ENCODE data around the gene PEX11B.

Gene PEX11B, protein sequence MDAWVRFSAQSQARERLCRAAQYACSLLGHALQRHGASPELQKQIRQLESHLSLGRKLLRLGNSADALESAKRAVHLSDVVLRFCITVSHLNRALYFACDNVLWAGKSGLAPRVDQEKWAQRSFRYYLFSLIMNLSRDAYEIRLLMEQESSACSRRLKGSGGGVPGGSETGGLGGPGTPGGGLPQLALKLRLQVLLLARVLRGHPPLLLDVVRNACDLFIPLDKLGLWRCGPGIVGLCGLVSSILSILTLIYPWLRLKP

GRCh38 chr1:145918144-145918991 lies at the start of gene PEX11B:
TSS of gene PEX11B (minus strand) at chr1:145918717. CDS start at chr1:145918688, 29 bp downstream.
- peak; percentile 85 to 89 for DNase-seq (ENCODE audit: low read depth in 1 of 2, low spot score in 1 of 2)

- no peak for DNase-seq (ENCODE audit: low read depth in 1 of 2, low spot score in 1 of 2)
Measured at GRCh38 chr1:145967288-145967687, 48.8 kb upstream of the PEX11B start.

DNA sequence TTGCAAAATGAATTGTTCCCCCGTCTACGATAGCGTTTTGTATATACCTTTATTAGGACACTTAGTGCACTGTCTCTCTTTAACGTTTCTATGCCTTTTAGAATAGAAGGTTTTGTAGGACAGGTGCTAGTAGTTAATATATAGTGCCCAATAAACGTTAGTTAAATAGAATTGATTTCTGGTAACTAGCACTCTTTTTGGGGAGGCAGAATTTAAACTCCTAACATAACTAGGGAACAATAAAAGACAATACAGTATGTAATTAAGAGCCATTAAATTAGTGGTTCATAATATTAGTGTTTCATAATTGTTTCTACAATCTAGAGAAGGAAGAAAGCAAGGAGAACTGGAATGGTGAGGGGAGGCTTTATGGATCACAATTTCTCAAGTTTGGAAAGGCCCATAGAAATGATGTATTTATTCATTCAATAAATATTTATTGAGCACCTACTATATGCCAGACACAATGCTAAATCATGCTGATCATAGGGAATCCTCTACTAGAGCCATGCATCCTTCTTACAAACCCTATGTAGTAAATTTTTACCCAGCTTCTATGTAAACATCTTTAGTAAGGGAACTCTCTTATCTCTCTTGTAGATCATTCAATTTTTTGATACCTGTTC lies 46.7 kb upstream of the PEX11B start:
- DNase-seq (ENCODE audit: low read depth in 1 of 2, low spot score in 1 of 2) = no peak

GRCh38 chr1:145964328-145965118 lies 46.0 kb upstream of the PEX11B start, which contains the start of the genes ANKRD34A and POLR3GL:
TSS of gene ANKRD34A (minus strand) at chr1:145964575. CDS start at chr1:145961759, 2,816 bp downstream.
TSS of gene POLR3GL (plus strand) at chr1:145964690. CDS start at chr1:145974866, 10,176 bp downstream.
- DNase-seq (ENCODE audit: low read depth in 1 of 2, low spot score in 1 of 2) = peak; percentile 79 to 81

DNA sequence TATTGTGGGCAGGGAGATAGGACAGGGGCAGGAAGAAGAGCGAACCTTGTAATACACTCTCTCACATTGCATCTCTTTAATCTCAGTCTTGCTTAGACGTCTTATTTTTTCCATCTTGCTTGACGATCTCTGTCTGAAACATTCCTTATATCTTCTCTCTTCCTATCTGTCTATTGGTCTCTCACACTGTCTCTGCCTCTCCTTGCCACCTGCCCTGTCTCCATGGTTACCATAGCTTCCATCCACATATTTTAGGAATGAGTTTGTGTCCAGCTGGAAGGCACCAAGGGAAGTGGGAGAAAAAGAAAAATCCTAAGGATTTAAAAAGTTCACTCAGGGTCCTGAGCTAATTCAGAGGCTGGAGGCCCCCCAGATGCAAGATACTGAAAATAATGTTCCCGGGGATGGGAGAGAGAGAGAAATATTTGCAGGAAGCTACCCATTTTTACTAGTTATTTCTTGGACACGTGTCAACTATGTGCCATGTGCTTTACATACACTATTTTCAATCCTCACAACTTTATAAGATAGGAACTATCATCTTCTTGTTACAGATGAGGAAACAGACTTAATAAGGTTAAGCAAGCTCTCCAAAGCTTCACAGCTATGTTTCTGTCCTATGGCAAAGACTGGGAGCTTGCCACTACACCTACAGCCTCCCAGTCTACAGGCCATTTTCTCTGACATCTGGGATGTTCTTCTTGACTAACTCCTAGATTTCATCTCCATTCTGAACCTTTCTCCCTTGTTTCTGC lies 44.9 kb upstream of the PEX11B start:
- DNase-seq (ENCODE audit: low read depth in 1 of 2, low spot score in 1 of 2) = no peak

DNA sequence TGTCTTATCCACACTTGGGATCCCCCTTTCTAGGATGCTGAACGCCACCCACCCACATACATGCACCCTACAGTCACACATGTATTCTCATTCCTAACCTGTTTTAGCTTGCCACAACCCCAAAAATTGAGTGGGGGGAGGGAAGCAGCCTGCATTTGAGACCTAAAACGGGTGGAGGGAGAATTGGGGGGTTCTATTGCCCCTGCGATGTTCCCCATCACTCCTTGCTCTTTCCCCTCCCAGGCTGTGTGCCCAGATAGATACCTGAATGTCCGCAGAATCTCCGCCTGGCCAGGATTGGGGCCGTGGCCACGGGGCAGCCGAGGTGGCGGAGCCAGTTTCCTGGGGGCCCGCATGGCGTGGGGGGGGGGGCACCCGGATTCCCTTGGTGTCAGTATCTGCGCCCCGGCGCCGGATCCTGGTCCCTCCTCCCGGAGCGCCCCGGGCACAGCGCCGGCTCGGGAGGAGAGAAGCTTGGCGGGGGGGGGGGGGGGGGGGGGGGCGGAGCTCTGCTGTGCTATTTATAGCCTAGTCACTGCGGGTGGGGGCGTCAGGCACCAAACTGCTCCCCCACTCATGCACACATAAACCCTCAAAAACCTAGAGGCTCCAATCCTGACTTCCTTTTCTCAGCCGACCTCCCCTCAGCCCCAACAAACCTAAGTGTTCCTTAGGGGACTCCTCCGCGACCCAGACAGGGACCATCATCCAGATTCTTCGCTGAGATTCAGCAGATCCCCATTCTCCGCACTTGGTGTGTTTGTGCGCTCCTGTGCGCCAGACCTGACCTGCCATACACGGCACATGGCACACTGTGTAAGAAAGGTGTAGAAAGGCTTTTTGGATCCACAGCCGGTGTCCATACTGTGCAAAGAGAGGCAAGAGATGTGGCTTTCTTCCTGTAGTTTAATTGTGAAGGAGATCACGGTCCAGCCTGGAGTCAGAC lies 43.9 kb upstream of the PEX11B start:
- no peak for DNase-seq (ENCODE audit: low read depth in 1 of 2, low spot score in 1 of 2)

GRCh38 chr1:145961425-145962156 lies 43.1 kb upstream of the PEX11B start:
- DNase-seq (ENCODE audit: low read depth in 1 of 2, low spot score in 1 of 2) = no peak

GRCh38 chr1:145961109-145961424 lies 42.5 kb upstream of the PEX11B start:
- DNase-seq (ENCODE audit: low read depth in 1 of 2, low spot score in 1 of 2) = no peak

GRCh38 chr1:145960468-145961108 lies 42.1 kb upstream of the PEX11B start:
- DNase-seq (ENCODE audit: low read depth in 1 of 2, low spot score in 1 of 2) = peak in 1 of 2 donors; percentile 36

DNA sequence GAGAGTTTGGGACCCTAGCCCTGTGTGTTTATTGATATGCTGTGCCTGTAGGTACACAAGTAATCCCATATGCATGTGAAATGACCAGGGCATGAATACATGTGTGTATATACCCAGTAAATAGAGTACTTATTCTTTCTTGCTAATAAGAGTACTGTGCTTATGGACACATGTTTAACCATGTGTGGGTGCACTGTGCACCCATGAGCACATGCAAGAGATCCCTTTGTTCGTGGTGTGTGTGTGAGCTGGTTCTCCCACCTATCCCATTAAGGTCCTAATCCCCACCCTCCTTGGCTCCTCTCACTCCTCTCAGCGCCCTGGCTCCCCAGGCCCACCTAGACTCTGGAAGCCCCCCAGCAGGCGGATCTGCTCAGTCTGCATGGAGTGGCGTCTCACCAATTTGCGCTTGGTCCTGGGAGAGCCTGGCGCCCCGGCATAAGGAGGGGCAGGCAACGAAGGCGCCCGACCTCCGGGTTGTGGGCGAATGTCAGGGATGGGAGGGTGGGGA lies 41.5 kb upstream of the PEX11B start:
- no peak for DNase-seq (ENCODE audit: low read depth in 1 of 2, low spot score in 1 of 2)

DNA sequence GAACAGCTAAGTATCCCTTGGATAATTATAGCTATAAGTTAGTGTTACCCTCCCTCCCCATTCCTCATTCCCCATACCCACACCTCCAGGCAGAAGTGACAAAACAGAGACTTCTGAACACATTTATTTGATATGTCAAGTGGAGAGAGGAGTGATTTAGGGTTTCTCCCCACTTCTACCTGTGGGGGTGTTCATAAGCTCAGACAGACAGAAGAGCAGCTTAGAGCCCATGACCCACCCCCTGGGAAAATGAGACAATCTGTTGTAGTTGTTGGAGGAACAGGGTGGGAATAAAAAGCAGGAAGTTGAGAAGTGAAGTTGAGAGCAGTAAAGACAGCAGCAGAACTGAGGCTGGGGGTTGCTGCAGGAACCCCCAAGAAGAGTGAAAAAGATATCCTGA lies 40.8 kb upstream of the PEX11B start:
- no peak for DNase-seq (ENCODE audit: low read depth in 1 of 2, low spot score in 1 of 2)

- no peak for DNase-seq (ENCODE audit: low read depth in 1 of 2, low spot score in 1 of 2)
Measured at GRCh38 chr1:145958734-145959133, 40.2 kb upstream of the PEX11B start.

- peak; percentile 88 to 91 for DNase-seq (ENCODE audit: low read depth in 1 of 2, low spot score in 1 of 2)
Measured at GRCh38 chr1:145957443-145958319, 39.2 kb upstream of the PEX11B start, which contains the start of gene LIX1L. TSS of gene LIX1L (minus strand) at chr1:145958017. CDS start at chr1:145957927, 90 bp downstream.

DNA sequence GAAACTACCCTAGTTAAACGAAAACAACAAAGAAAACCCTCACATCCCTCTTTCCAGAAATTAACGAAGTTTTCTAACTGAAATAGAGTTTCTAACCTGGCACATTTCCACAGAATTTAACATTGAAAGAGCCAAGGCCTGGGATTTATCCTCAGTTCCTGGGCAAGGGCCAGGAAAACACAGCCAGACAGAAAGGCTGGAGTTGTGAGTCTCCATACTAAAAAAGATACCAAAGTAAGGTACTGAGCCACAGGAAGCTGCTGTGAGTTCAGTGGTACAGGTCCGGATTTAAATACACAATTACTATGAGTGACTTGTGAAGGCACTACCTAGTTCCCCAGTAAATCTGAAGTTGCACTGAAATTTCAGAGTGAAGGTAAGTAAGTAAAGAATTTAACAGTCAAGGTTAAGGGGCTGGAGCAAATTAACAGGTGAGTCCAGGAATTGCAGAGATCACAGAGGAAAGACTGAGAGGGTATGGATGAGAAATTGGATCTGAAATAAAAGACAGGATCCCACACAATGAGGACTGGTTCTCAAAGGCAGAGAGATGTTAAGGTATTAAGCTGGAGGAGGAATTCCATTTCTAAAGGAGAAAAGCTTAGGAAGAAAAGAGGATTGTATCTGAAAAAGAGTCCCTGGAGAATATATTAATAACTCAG lies 38.4 kb upstream of the PEX11B start:
- no peak for DNase-seq (ENCODE audit: low read depth in 1 of 2, low spot score in 1 of 2)

DNA sequence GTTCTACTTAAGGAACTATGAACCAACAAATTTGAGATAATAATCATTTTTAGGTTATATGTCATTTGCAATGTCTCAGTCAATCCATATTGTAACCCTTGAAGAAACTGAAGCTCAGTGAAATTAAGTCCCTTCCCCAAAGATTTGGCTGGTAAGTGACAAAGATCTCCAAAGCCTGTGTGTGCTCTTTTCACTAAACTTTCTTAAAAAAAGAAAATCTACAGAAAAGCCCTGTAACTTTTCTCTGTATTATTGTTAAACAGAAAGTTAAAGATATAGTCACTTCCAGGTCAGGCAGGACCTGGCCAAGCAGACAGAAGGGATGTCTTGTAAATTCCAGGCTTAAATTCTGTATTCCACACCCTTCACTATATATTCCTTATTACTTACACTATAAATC lies 37.8 kb upstream of the PEX11B start:
- no peak for DNase-seq (ENCODE audit: low read depth in 1 of 2, low spot score in 1 of 2)

- DNase-seq (ENCODE audit: low read depth in 1 of 2, low spot score in 1 of 2) = no peak
Measured at GRCh38 chr1:145955436-145955835, 36.9 kb upstream of the PEX11B start.
